SK-MEL-5 (cell line): ENCODE data around the gene FABP7. TPM values are rescaled to one million over a fixed set of nuclear protein-coding genes. Genes with fewer than 3 reads are reported as not detected.
"Not testable (repeated sequence)": the region's sequence is repeated elsewhere in the genome, so short reads cannot be mapped to it uniquely, and the experiment has no call there.

Source experiments
- DNase-seq: peaks from one replicate; pipeline ENCODE4 v3.0.0-alpha.2; 2016; ENCODE audit warnings: low read depth, low spot score
- in situ Hi-C: cut with HindIII; loops from 2 replicates; pipeline ENCODE4 v1.10.0; 2016; ENCODE audit warnings: low sequenced_read_pairs, high pct_unique_total_duplicates, low pct_unique_long_range_greater_than_20kb
- polyA plus RNA-seq, 2 experiments: library from polyadenylated mRNA; depleted of rRNA; stranded (reverse); fragments of >200 nt; gene quantifications; 2 replicates each; pipeline ENCODE4 v1.2.3, GENCODE V29; 2015
- total RNA-seq: library from RNA; depleted of rRNA; stranded (reverse); fragments of >200 nt; shearing (Covaris generic); gene quantifications from 2 replicates; pipeline ENCODE4 v1.2.3, GENCODE V29; 2014; rRNA removed

FABP7 gene
- total RNA-seq, result 200 and 202 TPM in 2 replicates
- 93.4 and 122 TPM in 2 replicates for polyA plus RNA-seq (2015; cell fraction: cytosol; rRNA removed)
- 37.6 and 41.9 TPM in 2 replicates for polyA plus RNA-seq (2015; cell fraction: nucleus; rRNA removed)

DNA sequence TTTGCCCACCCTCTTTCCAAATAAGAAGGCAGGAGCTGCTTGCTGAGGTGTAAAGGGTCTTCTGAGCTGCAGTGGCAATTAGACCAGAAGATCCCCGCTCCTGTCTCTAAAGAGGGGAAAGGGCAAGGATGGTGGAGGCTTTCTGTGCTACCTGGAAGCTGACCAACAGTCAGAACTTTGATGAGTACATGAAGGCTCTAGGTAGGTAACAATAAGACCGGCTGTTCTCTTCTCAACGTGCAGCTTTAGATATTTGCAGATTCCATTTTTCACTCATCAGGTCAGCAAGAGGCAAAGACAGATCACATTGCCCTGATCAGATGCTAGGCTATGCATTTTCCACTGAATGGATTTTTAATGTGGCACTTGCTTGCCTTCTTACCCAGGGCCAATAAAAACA is at the start of gene FABP7:
Gene FABP7 (plus strand): TSS at position 50 of the 400 bp plus-strand sequence. CDS start 79 bp downstream, at position 129.
- no peak for DNase-seq
- in situ Hi-C loops, result no loop called here

DNA sequence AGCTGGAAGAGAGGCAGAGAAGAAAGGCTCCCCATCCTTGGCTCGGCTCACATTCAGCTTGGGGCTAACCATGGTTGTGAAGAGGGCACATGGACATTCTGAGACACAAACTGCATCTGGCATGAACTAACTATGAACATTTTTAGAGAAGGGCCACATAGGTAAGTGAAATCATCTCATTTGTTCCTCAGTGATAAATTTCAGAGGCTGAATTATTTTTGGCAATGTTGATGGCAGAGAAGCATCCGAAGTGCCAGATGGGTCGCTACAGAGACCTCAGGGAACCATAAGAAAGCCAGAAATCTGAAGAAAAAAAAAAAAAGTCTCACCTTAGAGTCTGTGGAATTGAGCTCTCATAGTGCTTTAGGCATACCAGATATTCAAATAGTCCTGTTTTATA is 49.2 kb upstream of the FABP7 start:
- in situ Hi-C loops, result no loop called here
- DNase-seq, result no peak

DNA sequence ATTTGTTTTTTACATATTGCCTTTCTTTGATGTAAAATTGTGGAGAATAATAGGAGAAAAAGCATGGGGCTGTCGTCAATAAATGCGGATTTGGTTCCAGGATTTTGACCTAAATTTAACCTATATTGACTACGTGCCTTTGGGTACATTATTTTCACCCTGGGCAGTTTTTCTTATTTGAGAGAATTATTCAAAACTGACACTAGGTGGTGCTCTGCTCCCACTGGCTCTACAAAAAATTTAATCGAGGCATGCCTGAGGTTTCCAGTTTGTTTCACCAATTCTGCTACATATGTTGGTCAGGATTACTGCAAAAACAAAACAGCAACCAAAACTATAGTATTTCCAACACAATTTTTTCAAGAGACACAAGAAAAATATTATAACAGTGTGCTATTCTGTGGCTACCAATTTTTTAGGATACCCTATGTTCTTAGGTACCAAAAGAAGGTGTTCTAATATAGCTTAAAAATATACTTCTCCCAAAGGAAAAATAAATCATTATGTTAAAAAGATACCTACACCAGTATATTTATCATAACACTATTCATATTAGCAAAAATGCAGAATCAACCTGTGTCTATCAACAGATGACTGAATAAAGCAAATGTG is 48.6 kb upstream of the FABP7 start:
- in situ Hi-C loops, result no loop called here
- peak; percentile 68 for DNase-seq

DNA sequence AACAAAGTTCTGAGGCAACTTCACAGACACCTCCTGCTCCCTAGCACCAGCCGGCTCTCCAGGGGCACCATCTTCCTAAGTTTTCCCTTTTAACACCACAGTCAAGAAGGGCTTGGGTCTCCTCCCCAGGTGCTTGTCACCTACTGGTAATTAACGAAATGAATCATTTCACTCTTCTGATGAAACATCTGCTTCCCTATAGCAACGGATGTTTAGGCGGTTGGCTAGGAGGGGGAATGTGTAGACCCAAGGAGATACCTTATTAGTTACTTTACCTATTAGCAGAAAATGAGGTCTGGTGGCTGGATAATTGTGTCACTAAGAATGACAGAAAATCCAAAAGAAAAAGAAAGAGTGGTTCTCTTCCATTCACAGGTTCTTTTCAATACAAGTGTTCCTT is 46.3 kb upstream of the FABP7 start:
- DNase-seq, result no peak
- in situ Hi-C loops, result no loop called here

DNA sequence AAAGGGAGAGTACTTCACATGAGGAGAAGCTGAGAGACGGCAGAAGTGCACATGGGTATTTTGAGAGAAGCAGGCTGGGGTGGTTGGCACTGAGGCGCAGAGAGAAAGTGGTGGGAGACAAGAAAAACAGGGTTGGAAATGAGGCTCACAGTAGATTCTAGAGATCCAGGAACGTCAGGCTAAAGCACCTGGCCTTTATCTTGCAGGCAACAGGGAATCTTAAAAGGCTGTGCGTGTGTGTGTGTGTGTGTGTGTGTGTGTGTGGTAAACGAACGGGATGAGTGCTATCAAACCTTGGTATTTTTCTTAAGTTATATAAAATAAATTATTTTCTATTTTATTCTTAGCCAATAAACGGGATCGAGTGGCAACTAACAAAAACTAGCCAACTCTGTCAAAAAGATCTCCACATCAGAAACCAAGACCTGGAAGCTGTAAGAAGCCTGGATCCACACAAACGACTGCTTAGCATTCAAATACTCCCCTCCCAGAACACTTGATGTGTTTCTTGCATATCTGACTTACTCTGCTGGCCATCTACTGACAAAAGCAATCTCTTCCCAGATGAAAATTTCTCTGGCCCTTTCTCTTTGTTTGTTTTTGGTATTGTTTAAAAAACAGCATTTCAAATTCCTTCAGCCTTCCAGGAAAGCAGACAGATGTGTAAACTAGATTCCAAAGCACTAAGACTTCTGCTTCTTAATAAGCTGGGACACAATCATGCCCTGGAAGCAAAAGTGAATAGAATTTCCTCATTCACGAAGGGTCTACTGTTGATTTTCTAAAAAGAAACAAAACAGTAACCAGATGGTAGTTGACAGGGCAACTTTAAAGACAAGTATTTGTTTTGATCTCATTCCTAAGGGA is 44.8 kb upstream of the FABP7 start:
- in situ Hi-C loops, result no loop called here
- no peak for DNase-seq

DNA sequence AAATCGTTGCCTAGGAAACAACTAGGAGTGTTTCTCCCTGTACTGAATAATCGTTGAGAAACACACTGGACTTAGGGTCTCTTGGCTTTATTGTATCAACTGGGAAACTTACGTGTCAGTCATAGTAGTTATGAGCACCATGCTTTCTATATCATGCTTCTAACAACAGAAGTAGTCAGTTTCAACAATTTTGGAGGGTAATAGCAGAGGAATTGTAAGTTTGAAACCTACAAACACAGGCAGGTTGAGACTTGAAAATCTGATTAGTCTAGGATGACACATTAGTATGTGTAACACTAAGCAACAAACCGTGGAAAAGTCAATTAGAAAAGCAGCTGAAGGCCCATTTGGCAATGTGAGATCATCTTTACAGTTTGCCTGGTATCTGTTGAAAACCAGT is 43.9 kb upstream of the FABP7 start:
- DNase-seq, result no peak
- in situ Hi-C loops, result no loop called here

DNA sequence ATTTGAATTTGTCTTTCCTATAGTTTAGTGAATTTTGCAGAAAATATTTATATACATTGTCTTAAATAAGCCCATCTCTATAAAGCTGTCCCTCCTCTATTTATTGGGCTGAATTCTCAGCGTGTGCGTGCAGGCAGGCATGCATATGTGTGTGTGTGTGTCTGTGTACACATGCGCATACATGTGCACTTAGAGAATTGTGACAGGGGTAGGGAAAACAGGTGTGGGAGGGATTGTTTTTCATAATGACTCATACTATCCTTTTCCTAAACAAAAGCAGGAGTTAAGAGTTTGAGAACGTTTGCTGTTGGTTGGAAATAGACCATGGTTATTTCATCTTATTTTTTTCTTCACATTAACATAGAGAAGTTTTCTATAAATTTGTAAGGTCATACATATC is 43.4 kb upstream of the FABP7 start:
- no peak for DNase-seq
- in situ Hi-C loops, result no loop called here

DNA sequence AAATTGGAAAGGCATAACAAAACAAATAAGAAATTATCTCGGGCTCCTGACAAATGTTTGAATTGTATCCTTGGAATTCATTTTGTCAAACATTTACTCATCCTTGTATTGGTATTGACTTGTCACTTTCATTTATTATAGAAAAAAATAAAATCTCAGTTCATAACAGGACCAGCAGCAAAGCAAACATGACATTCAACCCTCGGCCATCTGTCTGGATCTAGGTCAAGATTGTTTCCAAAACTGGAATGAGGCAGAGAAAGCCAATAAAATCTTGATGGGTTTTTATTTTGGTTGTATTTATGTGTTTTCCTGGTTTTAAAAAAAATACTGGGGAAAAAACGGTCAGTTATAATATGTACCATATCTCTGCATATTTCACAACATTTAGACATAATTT is 42.9 kb upstream of the FABP7 start:
- in situ Hi-C loops, result no loop called here
- DNase-seq, result no peak

DNA sequence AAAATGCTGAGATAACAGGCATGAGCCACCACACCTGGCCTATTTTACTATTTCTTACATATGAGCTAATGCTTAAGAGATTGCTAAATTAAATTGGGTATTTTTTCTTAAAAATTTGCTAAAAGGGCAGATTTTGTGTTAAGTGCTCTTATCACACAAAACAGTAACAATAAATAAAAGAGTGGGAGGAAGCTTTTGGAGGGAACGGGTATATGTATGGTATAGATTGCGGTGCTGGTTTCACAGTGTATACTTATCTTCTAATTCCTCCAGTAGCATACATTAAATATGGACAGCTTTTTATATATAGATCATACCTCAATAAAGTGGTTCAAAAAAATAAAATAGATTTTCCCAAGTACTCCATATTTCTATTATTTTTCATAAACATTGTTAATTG is 39.4 kb upstream of the FABP7 start:
- no peak for DNase-seq
- in situ Hi-C loops, result no loop called here

DNA sequence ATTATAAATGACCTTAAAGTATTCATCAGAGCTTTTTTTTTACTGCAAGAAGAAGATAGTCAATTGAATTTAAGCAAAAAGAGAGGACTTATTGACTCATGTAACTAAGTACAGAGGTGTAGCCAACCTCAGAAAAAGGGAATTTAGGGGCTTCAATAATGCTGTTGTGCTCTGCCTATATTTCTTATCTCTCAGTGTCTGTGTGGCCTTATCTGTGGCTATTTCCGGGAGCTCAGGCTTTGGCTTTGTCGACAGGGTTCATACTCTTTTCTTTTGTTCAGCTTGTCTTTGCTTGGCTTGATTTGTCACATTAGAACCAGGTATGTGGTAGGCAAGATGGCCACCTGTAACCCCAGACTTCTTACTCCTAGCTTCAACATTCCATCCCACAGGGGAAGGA is 38.6 kb upstream of the FABP7 start:
- DNase-seq, result no peak
- in situ Hi-C loops, result no loop called here

DNA sequence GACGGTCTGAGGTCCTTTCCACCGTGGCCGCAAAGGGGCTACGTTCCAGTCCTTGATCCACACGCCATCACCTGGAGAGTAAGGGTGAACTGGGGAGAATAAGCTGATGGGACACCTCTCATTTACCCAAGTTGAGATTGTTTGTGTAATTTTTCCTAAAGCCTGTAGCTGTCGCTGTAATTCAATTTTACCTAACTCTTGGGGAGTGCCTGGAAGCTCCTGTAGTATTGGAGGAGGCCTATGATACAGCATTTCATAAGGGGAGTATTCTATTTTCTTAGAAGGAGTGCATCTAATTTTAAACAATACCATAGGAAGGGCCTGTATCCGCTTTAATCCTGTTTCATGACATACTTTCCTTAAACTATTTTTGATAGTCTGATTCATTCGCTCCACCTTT is 35.3 kb upstream of the FABP7 start:
- in situ Hi-C loops, result not testable (repeated sequence)
- peak; percentile 45 for DNase-seq

DNA sequence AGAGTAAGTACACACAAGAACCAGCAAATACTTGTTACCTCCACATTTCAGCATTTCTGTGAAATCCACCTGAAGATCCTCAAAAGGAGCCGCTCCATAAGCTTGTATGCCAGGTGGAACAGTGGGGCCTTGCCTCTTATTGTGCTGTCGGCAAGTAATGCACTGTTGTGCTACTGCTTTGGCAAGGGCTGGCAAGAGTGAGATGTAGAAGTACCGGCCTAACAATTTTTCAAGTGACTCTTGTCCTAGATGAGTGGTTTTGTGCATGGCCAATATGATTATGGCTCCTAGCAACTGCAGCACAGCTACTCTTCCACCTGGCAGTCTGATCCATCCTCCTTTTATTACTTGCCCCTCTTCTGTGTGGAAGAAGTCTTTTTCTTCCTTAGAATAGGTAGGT is 34.7 kb upstream of the FABP7 start:
- DNase-seq, in situ Hi-C loops: not testable (repeated sequence)

DNA sequence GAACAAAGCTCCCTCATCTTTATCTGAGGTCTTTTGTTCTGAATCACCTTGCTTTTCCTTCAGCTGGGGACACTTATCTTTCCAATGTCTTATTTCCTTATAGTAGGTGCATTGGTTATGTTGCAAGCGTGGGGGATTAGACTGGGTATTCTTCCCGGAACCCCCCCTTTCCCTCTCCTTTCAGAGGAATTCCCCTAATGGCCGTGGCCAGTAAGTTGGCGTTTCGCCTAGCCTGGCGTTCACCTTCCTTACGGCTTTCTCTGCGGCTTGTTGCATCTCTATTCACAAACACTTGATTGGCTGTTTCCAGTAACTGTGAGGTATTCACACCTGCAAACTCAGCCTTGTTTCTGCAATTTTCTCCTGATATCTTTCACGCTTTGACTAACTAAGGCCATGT is 32.8 kb upstream of the FABP7 start:
- in situ Hi-C loops, result no loop called here
- DNase-seq, result no peak

DNA sequence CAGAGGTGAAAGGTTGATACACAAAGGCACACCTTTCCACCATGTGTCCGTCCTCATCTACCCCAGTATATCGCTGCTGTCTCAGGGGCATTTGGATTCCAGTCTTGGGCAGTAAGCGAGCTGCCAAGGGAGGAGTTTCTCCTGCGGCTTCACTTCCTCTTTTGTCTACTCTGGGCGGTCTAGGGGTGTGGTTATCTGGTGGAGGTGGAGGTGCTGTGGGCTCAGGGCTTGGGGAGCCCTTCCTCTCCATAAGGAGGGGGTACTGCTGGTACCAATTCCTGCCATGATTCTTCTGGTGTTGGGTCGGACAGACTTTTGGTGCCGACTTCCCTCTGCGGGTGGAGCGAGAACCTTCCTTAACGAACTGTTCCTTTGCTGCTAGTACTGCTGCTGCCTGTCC is 31.9 kb upstream of the FABP7 start:
- in situ Hi-C loops, result no loop called here

DNA sequence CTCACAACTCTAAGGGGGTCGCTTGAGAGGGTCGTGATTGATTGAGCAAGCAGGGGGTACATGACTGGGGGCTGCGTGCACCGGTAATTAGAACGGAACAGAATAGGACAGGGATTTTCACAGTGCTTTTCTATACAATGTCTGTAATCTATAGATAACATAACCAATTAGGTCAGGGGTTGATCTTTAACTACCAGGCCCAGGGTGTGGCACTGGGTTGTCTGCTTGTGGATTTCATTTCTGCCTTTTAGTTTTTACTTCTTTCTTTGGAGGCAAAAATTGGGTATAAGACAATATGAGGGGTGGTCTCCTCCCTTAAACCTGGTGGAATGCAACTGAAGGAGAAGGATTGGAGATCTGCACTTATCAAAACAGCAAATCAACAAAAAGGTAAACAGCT is 30.6 kb upstream of the FABP7 start:
- in situ Hi-C loops, DNase-seq: not testable (repeated sequence)

More for the DNA sequence above, 31.9 kb upstream of the FABP7 start:
- no peak for DNase-seq

DNA sequence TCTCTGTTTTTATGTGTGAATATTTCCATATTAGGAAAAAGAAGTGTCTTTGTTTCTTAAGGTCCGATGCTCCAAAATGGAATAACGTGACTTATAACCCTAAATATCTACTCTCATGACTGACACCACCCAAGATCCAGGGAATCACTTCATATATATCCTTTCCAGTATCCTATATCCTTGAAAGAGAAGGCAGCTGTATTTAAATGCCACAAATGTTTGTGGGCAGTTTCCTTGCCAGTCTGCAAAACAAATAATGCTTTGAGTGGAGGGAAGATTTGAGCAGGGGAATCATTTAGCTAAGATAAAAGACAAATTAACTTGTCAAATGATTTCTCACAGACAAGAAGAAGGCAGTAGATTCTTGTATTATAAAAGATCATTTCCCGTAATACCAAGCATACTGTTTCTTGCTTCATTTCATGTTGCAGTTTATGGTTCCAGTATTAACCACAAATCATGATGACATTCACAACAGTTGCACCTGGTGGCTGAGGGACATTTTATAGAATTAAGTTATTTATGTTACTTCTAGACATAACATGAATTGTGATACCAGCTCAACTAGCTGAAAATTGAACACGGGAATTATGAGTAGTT is 30.0 kb upstream of the FABP7 start:
- peak; percentile 83 for DNase-seq
- in situ Hi-C loops, result no loop called here

DNA sequence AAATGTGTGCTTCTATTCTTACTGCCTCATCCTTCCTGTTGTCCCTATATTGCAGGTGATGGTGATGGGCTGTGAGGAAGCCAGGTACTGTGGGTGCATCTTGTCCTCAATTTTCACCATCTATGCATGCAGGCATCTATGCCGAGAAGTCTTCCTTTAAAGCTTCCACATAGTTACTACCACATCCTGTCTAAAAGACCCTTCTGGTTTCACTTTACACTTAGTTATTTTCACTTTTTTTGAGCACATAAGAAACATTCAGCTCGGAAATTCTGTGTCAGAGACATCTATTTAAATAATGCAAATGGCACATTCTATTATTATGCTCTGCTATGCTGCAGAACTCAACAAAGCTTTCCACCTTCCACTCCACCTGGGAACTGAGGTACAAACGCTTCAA is 28.2 kb upstream of the FABP7 start:
- DNase-seq, result no peak
- in situ Hi-C loops, result no loop called here

DNA sequence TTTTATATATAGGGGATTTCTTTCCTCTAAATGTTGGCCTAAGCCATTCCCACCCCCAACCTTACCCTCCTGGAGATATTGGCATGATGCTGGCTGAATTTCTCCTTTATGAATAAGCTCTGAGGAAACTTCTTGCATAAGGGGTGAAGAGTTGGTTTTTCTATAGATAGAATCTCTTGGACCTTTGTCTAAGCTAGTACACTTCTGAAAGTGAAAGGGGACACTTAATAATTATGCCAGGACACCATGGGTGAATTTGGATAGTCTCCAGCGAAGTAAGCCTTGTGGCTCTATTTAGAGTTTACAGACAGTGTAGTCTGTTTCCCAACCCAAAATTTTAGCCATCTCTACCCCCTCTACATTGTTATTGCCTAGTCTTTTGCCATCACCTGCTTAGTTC is 27.1 kb upstream of the FABP7 start:
- no peak for DNase-seq
- in situ Hi-C loops, result no loop called here
